IPS-18a (cell line): ENCODE measurements around the gene HS3ST5.
A peak's percentile ranks its signal among the peaks of the same experiment; 100 is the strongest.

ENCODE experiments used
- H3K27ac ChIP-seq: one replicate; pipeline ENCODE4 v1.5.1; 2013; ENCODE audit warnings: low read length
- H3K27me3 ChIP-seq: one replicate; pipeline ENCODE4 v1.6.1; 2013; ENCODE audit warnings: mild to moderate bottlenecking, low read length; ENCODE audit not compliant: control insufficient read depth, insufficient read depth
- H3K36me3 ChIP-seq: one replicate; pipeline ENCODE4 v1.6.1; 2013; ENCODE audit warnings: low read depth, low read length; ENCODE audit not compliant: control insufficient read depth
- H3K4me1 ChIP-seq: one replicate; pipeline ENCODE4 v1.6.1; 2013; ENCODE audit warnings: low read depth, low read length; ENCODE audit not compliant: control insufficient read depth
- H3K4me3 ChIP-seq: one replicate; pipeline ENCODE4 v1.5.1; 2013; ENCODE audit warnings: low read length
- H3K9ac ChIP-seq: one replicate; pipeline ENCODE4 v1.6.1; 2013; ENCODE audit warnings: mild to moderate bottlenecking, low read length, moderate library complexity
- H3K9me3 ChIP-seq: one replicate; pipeline ENCODE4 v1.6.1; 2013; ENCODE audit warnings: low read depth, low read length; ENCODE audit not compliant: control insufficient read depth

HS3ST5 gene

DNA sequence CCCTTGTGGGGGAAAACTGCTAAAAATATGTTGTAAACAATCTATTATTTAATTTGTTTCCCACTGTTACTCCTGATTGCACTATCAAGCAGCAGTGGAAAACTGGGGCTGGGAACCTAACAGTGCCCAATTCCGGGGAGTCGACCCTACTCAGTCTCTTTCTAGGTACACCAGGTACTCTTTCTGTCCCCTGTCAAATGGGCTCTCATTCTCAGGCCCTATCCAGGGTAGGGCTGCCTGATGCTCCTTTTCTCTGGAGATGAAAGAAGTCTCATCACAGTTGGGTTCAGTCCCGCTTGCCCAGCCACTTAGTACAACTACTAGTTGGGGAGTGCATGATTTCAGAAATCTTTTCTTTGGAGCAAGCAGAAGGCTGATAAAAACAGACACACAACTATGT lies 52.0 kb downstream of the HS3ST5 start:
- no peak overlapping the region for H3K27ac ChIP-seq
- H3K27me3 ChIP-seq: no peaks in the 10 kb centered on the region
- H3K4me1 ChIP-seq: peaks cover 6% of the 10 kb centered on the region
- no peak overlapping the region for H3K4me3 ChIP-seq
- H3K9me3 ChIP-seq: no peaks in the 10 kb centered on the region
- no peaks in the 10 kb centered on the region for H3K36me3 ChIP-seq
- H3K9ac ChIP-seq: no peak overlapping the region

GRCh38 chr6:114288701-114289495 lies 53.9 kb downstream of the HS3ST5 start:
- Histone ChIP-seq H3K9ac (no peak overlapping the region), H3K27ac (no peak overlapping the region), H3K27me3 (no peaks in the 10 kb centered on the region), H3K9me3 (no peaks in the 10 kb centered on the region), H3K4me1 (peaks cover 6% of the 10 kb centered on the region), H3K36me3 (no peaks in the 10 kb centered on the region), H3K4me3 (no peak overlapping the region)

- Histone ChIP-seq H3K9me3 (no peaks in the 10 kb centered on the region), H3K27ac (no peak overlapping the region), H3K27me3 (no peaks in the 10 kb centered on the region), H3K36me3 (no peaks in the 10 kb centered on the region), H3K9ac (no peak overlapping the region), H3K4me3 (no peak overlapping the region), H3K4me1 (peaks cover 16% of the 10 kb centered on the region)
Measured at GRCh38 chr6:114287461-114287860, 55.4 kb downstream of the HS3ST5 start.

DNA sequence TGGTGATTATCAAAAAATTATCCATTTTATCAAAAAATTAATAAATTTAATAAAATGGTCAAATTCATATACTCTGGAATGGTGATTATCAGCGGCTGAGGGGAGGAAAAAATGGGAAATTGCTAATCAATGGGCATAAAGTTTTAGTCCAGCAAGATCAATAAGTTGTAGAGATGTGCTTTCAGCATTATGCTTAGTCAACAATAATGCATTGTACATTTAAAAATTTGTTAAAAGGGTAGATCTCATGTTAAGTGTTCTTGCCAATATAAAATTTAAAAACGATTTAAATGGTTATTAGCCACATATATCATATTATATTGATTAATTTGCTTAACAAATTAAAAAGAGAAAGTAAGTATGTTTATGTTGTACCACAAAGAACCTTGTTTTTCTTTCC lies 56.6 kb downstream of the HS3ST5 start:
- H3K27ac ChIP-seq: no peak overlapping the region
- no peak overlapping the region for H3K4me3 ChIP-seq
- no peak overlapping the region for H3K9ac ChIP-seq
- no peaks in the 10 kb centered on the region for H3K9me3 ChIP-seq
- no peaks in the 10 kb centered on the region for H3K36me3 ChIP-seq
- peaks cover 28% of the 10 kb centered on the region for H3K4me1 ChIP-seq
- no peaks in the 10 kb centered on the region for H3K27me3 ChIP-seq

DNA sequence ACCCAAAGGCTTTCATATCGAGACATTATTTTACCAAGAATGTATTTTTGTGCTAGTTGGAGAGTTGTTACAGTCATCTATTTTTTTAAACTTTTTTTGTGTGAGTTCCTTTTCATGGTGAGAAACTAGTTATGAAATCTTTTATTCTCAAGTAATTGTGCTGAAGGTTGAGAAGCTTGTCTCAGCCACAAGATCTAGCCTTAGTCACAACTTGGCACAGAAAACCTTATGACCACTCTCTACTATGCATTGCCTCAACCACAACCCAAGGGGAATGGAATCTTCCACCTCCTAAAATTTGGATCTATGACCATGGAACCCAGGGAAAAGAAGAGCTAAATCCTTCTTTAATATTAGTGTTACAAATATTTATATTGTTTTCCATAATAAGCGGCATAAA lies 58.5 kb downstream of the HS3ST5 start:
- Histone ChIP-seq H3K9me3 (no peaks in the 10 kb centered on the region), H3K36me3 (no peaks in the 10 kb centered on the region), H3K9ac (no peak overlapping the region), H3K4me3 (no peak overlapping the region), H3K27me3 (no peaks in the 10 kb centered on the region), H3K4me1 (peaks cover 28% of the 10 kb centered on the region), H3K27ac (no peak overlapping the region)

- no peaks in the 10 kb centered on the region for H3K36me3 ChIP-seq
- peak overlapping the region; percentile 0 for H3K9ac ChIP-seq
- no peak overlapping the region for H3K27ac ChIP-seq
- peak overlapping the region; percentile 11 for H3K4me3 ChIP-seq
- H3K9me3 ChIP-seq: no peaks in the 10 kb centered on the region
- no peaks in the 10 kb centered on the region for H3K27me3 ChIP-seq
- peaks cover 47% of the 10 kb centered on the region for H3K4me1 ChIP-seq
Measured at GRCh38 chr6:114282292-114282691, 60.5 kb downstream of the HS3ST5 start.

DNA sequence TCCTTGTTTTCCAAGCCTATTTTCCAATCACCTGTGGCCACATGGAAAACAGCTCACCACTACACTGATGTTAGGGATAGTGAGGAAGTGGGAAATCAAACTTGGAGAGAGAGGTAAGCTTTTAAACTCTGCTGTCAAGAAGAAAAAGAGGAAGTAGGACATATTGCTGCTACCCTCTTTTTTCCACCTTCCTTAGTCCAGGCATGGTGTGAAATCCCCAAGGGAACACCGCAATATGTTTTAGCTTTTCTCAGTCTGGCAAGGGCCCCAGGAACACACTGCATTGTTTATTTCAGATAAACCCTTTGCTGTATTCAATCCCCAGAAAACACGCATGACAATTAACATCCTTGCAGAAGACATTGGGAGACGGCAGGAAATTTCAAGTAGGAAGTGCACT lies 61.3 kb downstream of the HS3ST5 start:
- H3K4me3 ChIP-seq: no peak overlapping the region
- no peaks in the 10 kb centered on the region for H3K27me3 ChIP-seq
- H3K9me3 ChIP-seq: no peaks in the 10 kb centered on the region
- H3K36me3 ChIP-seq: no peaks in the 10 kb centered on the region
- no peak overlapping the region for H3K9ac ChIP-seq
- peaks cover 51% of the 10 kb centered on the region for H3K4me1 ChIP-seq
- peak overlapping the region; percentile 51 for H3K27ac ChIP-seq

- H3K4me1 ChIP-seq: peaks cover 51% of the 10 kb centered on the region
- no peaks in the 10 kb centered on the region for H3K9me3 ChIP-seq
- no peak overlapping the region for H3K27ac ChIP-seq
- no peak overlapping the region for H3K4me3 ChIP-seq
- H3K27me3 ChIP-seq: no peaks in the 10 kb centered on the region
- H3K9ac ChIP-seq: no peak overlapping the region
- H3K36me3 ChIP-seq: no peaks in the 10 kb centered on the region
Measured at GRCh38 chr6:114280239-114280982, 62.4 kb downstream of the HS3ST5 start.

- no peak overlapping the region for H3K27ac ChIP-seq
- H3K36me3 ChIP-seq: no peaks in the 10 kb centered on the region
- H3K9me3 ChIP-seq: no peaks in the 10 kb centered on the region
- H3K4me3 ChIP-seq: no peak overlapping the region
- peaks cover 39% of the 10 kb centered on the region for H3K4me1 ChIP-seq
- H3K9ac ChIP-seq: no peak overlapping the region
- no peaks in the 10 kb centered on the region for H3K27me3 ChIP-seq
Measured at GRCh38 chr6:114277220-114277619, 65.6 kb downstream of the HS3ST5 start.

GRCh38 chr6:114276783-114277182 lies 66.0 kb downstream of the HS3ST5 start:
- no peak overlapping the region for H3K27ac ChIP-seq
- no peaks in the 10 kb centered on the region for H3K9me3 ChIP-seq
- H3K27me3 ChIP-seq: no peaks in the 10 kb centered on the region
- H3K4me3 ChIP-seq: no peak overlapping the region
- H3K36me3 ChIP-seq: no peaks in the 10 kb centered on the region
- no peak overlapping the region for H3K9ac ChIP-seq
- peaks cover 35% of the 10 kb centered on the region for H3K4me1 ChIP-seq

GRCh38 chr6:114274836-114275235 lies 68.0 kb downstream of the HS3ST5 start:
- Histone ChIP-seq H3K4me3 (no peak overlapping the region), H3K4me1 (peaks cover 24% of the 10 kb centered on the region), H3K27ac (no peak overlapping the region), H3K27me3 (no peaks in the 10 kb centered on the region), H3K36me3 (no peaks in the 10 kb centered on the region), H3K9me3 (no peaks in the 10 kb centered on the region), H3K9ac (no peak overlapping the region)

DNA sequence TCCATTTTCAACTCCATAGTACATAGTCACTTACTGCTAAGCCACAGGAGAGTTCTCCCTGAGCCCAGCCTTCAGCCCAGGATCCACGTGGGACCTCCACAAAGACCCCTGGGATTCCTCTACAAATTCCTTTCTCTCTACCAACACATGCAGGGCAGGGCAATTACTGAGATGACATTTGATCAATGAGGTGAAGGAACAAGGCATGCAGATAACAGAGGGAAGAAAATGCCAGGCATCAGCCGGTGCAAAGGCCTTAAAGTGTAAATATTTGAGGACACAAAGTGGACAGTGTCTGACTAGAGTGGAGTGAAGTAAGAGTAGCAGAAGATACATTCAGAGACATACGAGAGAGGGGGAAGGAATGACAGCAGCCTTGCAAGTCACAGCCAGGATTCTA lies 70.2 kb downstream of the HS3ST5 start:
- Histone ChIP-seq H3K9me3 (no peaks in the 10 kb centered on the region), H3K36me3 (no peaks in the 10 kb centered on the region), H3K9ac (no peak overlapping the region), H3K27ac (no peak overlapping the region), H3K27me3 (no peaks in the 10 kb centered on the region), H3K4me1 (peaks cover 8% of the 10 kb centered on the region), H3K4me3 (no peak overlapping the region)
